ENCODE measurements around the gene RNASEH1. TPM values are rescaled to one million over a fixed set of nuclear protein-coding genes. Genes with fewer than 3 reads are reported as not detected.
"Not testable (repeated sequence)": the region's sequence is repeated elsewhere in the genome, so short reads cannot be mapped to it uniquely, and the experiment has no call there.

RNASEH1 gene
- total RNA-seq, 1 donor from 2014 or later, result 35.5 TPM

- Histone ChIP-seq H3K4me1 (ENCODE audit: insufficient read depth, low read length) (no peaks in the 10 kb centered on the region), H4K20me1 (ENCODE audit: insufficient read depth, low read length) (peaks cover 11% of the 10 kb centered on the region), H3K36me3 (ENCODE audit: insufficient read depth, low read length) (peaks cover 12% of the 10 kb centered on the region), H3K9me3 (ENCODE audit: insufficient read depth, low read depth, low read length) (no peaks in the 10 kb centered on the region), H3K79me2 (ENCODE audit: insufficient read depth, low read length) (no peaks in the 10 kb centered on the region), H2AFZ (ENCODE audit: low read depth, low read length) (no peak overlapping the region), H3K4me2 (ENCODE audit: low read length) (no peak overlapping the region), H3K4me3 (ENCODE audit: insufficient read depth, low read depth, low read length) (no peak overlapping the region), H3K27me3 (ENCODE audit: insufficient read depth, low read length) (no peaks in the 10 kb centered on the region), H3K9ac (ENCODE audit: low read length) (no peak overlapping the region), H3K27ac (ENCODE audit: low read depth, low read length) (no peak overlapping the region)
- Mint-ChIP-seq H3K4me1 (ENCODE audit: low read depth, unreplicated experiment) (no peaks in the 10 kb centered on the region), H3K27ac (ENCODE audit: unreplicated experiment) (peak overlapping the region; percentile 78), H3K9me3 (ENCODE audit: unreplicated experiment) (no peaks in the 10 kb centered on the region), H3K4me3 (ENCODE audit: unreplicated experiment) (no peak overlapping the region), H3K36me3 (ENCODE audit: low read depth, unreplicated experiment) (peaks cover 21% of the 10 kb centered on the region), H3K27me3 (ENCODE audit: low read depth, unreplicated experiment) (no peaks in the 10 kb centered on the region)
- TF ChIP-seq EZH2 (IDR thresholded peaks at IDR 0.05; ENCODE audit: insufficient read depth, low read length) (no peak), CTCF (IDR thresholded peaks at IDR 0.05; ENCODE audit: insufficient read depth, low read depth, low read length) (no peak)
- DNase-seq (ENCODE audit: low read depth) (no peak), FAIRE-seq (no peak)
These were observed 57.7 kb downstream of the RNASEH1 start for GRCh38 chr2:3500326-3500899.

GRCh38 chr2:3498783-3499394, 59.2 kb downstream of the RNASEH1 start:
- no peaks in the 10 kb centered on the region for H3K79me2 ChIP-seq (ENCODE audit: insufficient read depth, low read length)
- peaks cover 3% of the 10 kb centered on the region for H3K4me1 ChIP-seq (ENCODE audit: insufficient read depth, low read length)
- H3K36me3 ChIP-seq (ENCODE audit: insufficient read depth, low read length), result peaks cover 7% of the 10 kb centered on the region
- Mint-ChIP-seq H3K27me3 (ENCODE audit: low read depth, unreplicated experiment) (no peaks in the 10 kb centered on the region), H3K27ac (ENCODE audit: unreplicated experiment) (no peak overlapping the region), H3K4me3 (ENCODE audit: unreplicated experiment) (no peak overlapping the region), H3K4me1 (ENCODE audit: low read depth, unreplicated experiment) (no peaks in the 10 kb centered on the region), H3K36me3 (ENCODE audit: low read depth, unreplicated experiment) (peaks cover 13% of the 10 kb centered on the region), H3K9me3 (ENCODE audit: unreplicated experiment) (no peaks in the 10 kb centered on the region)
- TF ChIP-seq CTCF (IDR thresholded peaks at IDR 0.05; ENCODE audit: insufficient read depth, low read depth, low read length) (no peak), EZH2 (IDR thresholded peaks at IDR 0.05; ENCODE audit: insufficient read depth, low read length) (no peak)
- no peaks in the 10 kb centered on the region for H3K9me3 ChIP-seq (ENCODE audit: insufficient read depth, low read depth, low read length)
- H3K9ac ChIP-seq (ENCODE audit: low read length), result no peak overlapping the region
- H3K27ac ChIP-seq (ENCODE audit: low read depth, low read length), result no peak overlapping the region
- FAIRE-seq (no peak), DNase-seq (ENCODE audit: low read depth) (no peak)
- H4K20me1 ChIP-seq (ENCODE audit: insufficient read depth, low read length), result peaks cover 6% of the 10 kb centered on the region
- no peak overlapping the region for H3K4me2 ChIP-seq (ENCODE audit: low read length)
- H3K4me3 ChIP-seq (ENCODE audit: insufficient read depth, low read depth, low read length), result no peak overlapping the region
- no peak overlapping the region for H2AFZ ChIP-seq (ENCODE audit: low read depth, low read length)
- H3K27me3 ChIP-seq (ENCODE audit: insufficient read depth, low read length), result no peaks in the 10 kb centered on the region

GRCh38 chr2:3496708-3497080, 61.4 kb downstream of the RNASEH1 start:
- not testable (repeated sequence) for H3K36me3 ChIP-seq (ENCODE audit: insufficient read depth, low read length); H3K4me3 ChIP-seq (ENCODE audit: insufficient read depth, low read depth, low read length); FAIRE-seq; H3K9me3 Mint-ChIP-seq (ENCODE audit: unreplicated experiment); H3K4me2 ChIP-seq (ENCODE audit: low read length); H2AFZ ChIP-seq (ENCODE audit: low read depth, low read length); H3K27me3 ChIP-seq (ENCODE audit: insufficient read depth, low read length); H4K20me1 ChIP-seq (ENCODE audit: insufficient read depth, low read length); H3K27ac ChIP-seq (ENCODE audit: low read depth, low read length); H3K27me3 Mint-ChIP-seq (ENCODE audit: low read depth, unreplicated experiment); H3K27ac Mint-ChIP-seq (ENCODE audit: unreplicated experiment); DNase-seq (ENCODE audit: low read depth); H3K79me2 ChIP-seq (ENCODE audit: insufficient read depth, low read length); H3K4me3 Mint-ChIP-seq (ENCODE audit: unreplicated experiment); H3K9ac ChIP-seq (ENCODE audit: low read length); H3K9me3 ChIP-seq (ENCODE audit: insufficient read depth, low read depth, low read length)
- H3K4me1 ChIP-seq (ENCODE audit: insufficient read depth, low read length), result peaks cover 11% of the 10 kb centered on the region
- peaks cover 11% of the 10 kb centered on the region for H3K4me1 Mint-ChIP-seq (ENCODE audit: low read depth, unreplicated experiment)
- peaks cover 10% of the 10 kb centered on the region for H3K36me3 Mint-ChIP-seq (ENCODE audit: low read depth, unreplicated experiment)

Other genes with a start within 250 kb of the RNASEH1 start
- gene EIPR1, start 180.5 kb downstream of the RNASEH1 start, total RNA-seq, result 26.3 and 27.8 TPM in 2 replicates
- 62.1 and 65.9 TPM in 2 replicates for gene TRAPPC12, start 178.6 kb downstream of the RNASEH1 start, total RNA-seq
- gene ADI1, start 38.8 kb downstream of the RNASEH1 start, total RNA-seq, result 29.4 and 41.6 TPM in 2 replicates
- gene RPS7, start 16.9 kb upstream of the RNASEH1 start, total RNA-seq, result 998 and 1,163 TPM in 2 replicates
- not detected in 2 replicates for gene COLEC11, start 36.8 kb upstream of the RNASEH1 start, total RNA-seq
- gene ALLC, start 99.9 kb upstream of the RNASEH1 start, total RNA-seq, result not detected in 2 replicates
- gene DCDC2C, start 145.2 kb upstream of the RNASEH1 start, total RNA-seq, result not detected in 2 replicates